Caco-2 (cell line): ENCODE data around the gene GSTT2B. TPM values are rescaled to one million over a fixed set of nuclear protein-coding genes. Genes with fewer than 3 reads are reported as not detected.
A peak's percentile ranks its signal among the peaks of the same experiment; 100 is the strongest.

ENCODE experiments used
- BruUV-seq: library from RNA; stranded (reverse); fragments of 400-500 nt; replicated peaks from 2 replicates; lab custom pipeline; 2021; lab: Mats Ljungman, UMichigan
- CTCF ChIA-PET: fragments of 300-600 bp; sonication (Branson Sonifier 250); formaldehyde crosslinking; loops from one replicate; lab custom pipeline; 2022; ENCODE audit warnings: antibody characterized with exemption; lab: Charles Lee
- POLR2A ChIA-PET: fragments of 300-600 bp; sonication (Branson Sonifier 250); formaldehyde crosslinking; loops from one replicate; lab custom pipeline; 2022; ENCODE audit warnings: antibody characterized with exemption; lab: Charles Lee
- DNase-seq, 2 experiments: peaks; one replicate each; pipeline versions ENCODE4 v3.0.0 to v3.0.0-alpha.2; 2020 to 2022
- H3K27me3 ChIP-seq: replicated peaks from 2 replicates; pipeline ENCODE4 v1.6.0; 2011; ENCODE audit warnings: low read length; ENCODE audit not compliant: control insufficient read depth, insufficient read depth
- H3K36me3 ChIP-seq: 2 replicates; pipeline ENCODE4 v1.5.1; 2011; ENCODE audit warnings: low read length; ENCODE audit not compliant: control insufficient read depth, insufficient read depth
- H3K4me1 ChIP-seq: fragments of 250-450 bp; sonication (Bioruptor Pico); 2 replicates; pipeline ENCODE4 v1.5.1; 2020; ENCODE audit warnings: mild to moderate bottlenecking
- H3K4me3 ChIP-seq: 2 replicates; pipeline ENCODE4 v1.5.1; 2011; ENCODE audit warnings: low read depth, mild to moderate bottlenecking, control low read depth, low read length
- H3K9me3 ChIP-seq: fragments of 250-450 bp; sonication (Bioruptor Pico); 2 replicates; pipeline ENCODE4 v1.5.1; 2020; ENCODE audit warnings: mild to moderate bottlenecking, moderate library complexity
- H3K27ac Mint-ChIP-seq: one replicate; pipeline ENCODE4 v1.8.0; 2022; ENCODE audit warnings: mixed read lengths; ENCODE audit not compliant: unreplicated experiment
- H3K27me3 Mint-ChIP-seq: one replicate; pipeline ENCODE4 v1.8.0; 2022; ENCODE audit warnings: mixed read lengths; ENCODE audit not compliant: insufficient read depth, unreplicated experiment
- H3K36me3 Mint-ChIP-seq: one replicate; pipeline ENCODE4 v1.8.0; 2022; ENCODE audit warnings: mild to moderate bottlenecking, mixed read lengths; ENCODE audit not compliant: insufficient read depth, unreplicated experiment
- H3K4me1 Mint-ChIP-seq: one replicate; pipeline ENCODE4 v1.8.0; 2022; ENCODE audit warnings: low read depth, mixed read lengths; ENCODE audit not compliant: unreplicated experiment
- H3K4me3 Mint-ChIP-seq: one replicate; pipeline ENCODE4 v1.8.0; 2022; ENCODE audit warnings: mild to moderate bottlenecking, moderate library complexity, mixed read lengths; ENCODE audit not compliant: unreplicated experiment
- H3K9me3 Mint-ChIP-seq: one replicate; pipeline ENCODE4 v1.8.0; 2022; ENCODE audit warnings: mixed read lengths; ENCODE audit not compliant: unreplicated experiment
- CTCF ChIP-seq, 2 experiments: fragments of 200-600 bp in 1 of 2; IDR thresholded peaks; 1 replicate in 1 of 2; 2 replicates in 1 of 2; pipeline versions ENCODE4 v1.5.1 to v1.8.0; 2011 to 2022; ENCODE audit warnings: antibody characterized with exemption in 1 of 2, control low read depth in 1 of 2, inconsistent platforms in 1 of 2, low read depth in 1 of 2, low read length in 1 of 2, mild to moderate bottlenecking in 1 of 2, moderate library complexity in 1 of 2; ENCODE audit not compliant: insufficient read depth in 1 of 2, severe bottlenecking in 1 of 2, unreplicated experiment in 1 of 2
- intact Hi-C: fragments of 100-400 bp; cut with micrococcal nuclease; formaldehyde crosslinking; loops from one replicate; pipeline ENCODE4 v1.10.0; 2022; ENCODE audit not compliant: unreplicated experiment
- total RNA-seq: library from RNA; stranded (reverse); gene quantifications from 2 replicates; pipeline ENCODE4 v1.2.3, GENCODE V29; 2022

The GSTT2B gene
- total RNA-seq, 1 experiment from 2014 or later = 9.6 TPM

GRCh38 chr22:23911318-23911980 is 49.5 kb downstream of the GSTT2B start:
- Mint-ChIP-seq H3K27ac (no peak overlapping the region), H3K9me3 (peaks cover 10% of the 10 kb centered on the region), H3K27me3 (no peaks in the 10 kb centered on the region), H3K36me3 (peaks cover 5% of the 10 kb centered on the region), H3K4me3 (no peak overlapping the region), H3K4me1 (peaks cover 23% of the 10 kb centered on the region)
- Histone ChIP-seq H3K4me1 (peaks cover 38% of the 10 kb centered on the region), H3K4me3 (no peak overlapping the region), H3K36me3 (no peaks in the 10 kb centered on the region), H3K9me3 (no peaks in the 10 kb centered on the region), H3K27me3 (no peaks in the 10 kb centered on the region)
- intact Hi-C loops = no loop called here
- CTCF ChIA-PET = interaction anchor here (0.9 to 2.6 kb wide), 2 partner anchors 17 kb away, joined by 3 to 18 read pairs; partner anchors contain the start of gene MIF
- no peak for DNase-seq
- BruUV-seq = no TSS peak
- POLR2A ChIA-PET = no interaction called here
- no peak for TF ChIP-seq CTCF (IDR thresholded peaks at IDR 0.05; ENCODE audit: insufficient read depth in 1 of 2, low read depth in 1 of 2, low read length in 1 of 2, severe bottlenecking in 1 of 2, unreplicated experiment in 1 of 2)

- Mint-ChIP-seq H3K9me3 (peaks cover 10% of the 10 kb centered on the region), H3K36me3 (peaks cover 5% of the 10 kb centered on the region), H3K4me3 (no peak overlapping the region), H3K4me1 (peaks cover 23% of the 10 kb centered on the region), H3K27me3 (no peaks in the 10 kb centered on the region), H3K27ac (no peak overlapping the region)
- ChIA-PET POLR2A (no interaction called here), CTCF (interaction anchor here (0.9 kb wide), 1 partner anchor 16 kb away, joined by 3 read pairs; the partner anchor contains the start of gene MIF)
- Histone ChIP-seq H3K9me3 (no peaks in the 10 kb centered on the region), H3K4me3 (no peak overlapping the region), H3K4me1 (peaks cover 38% of the 10 kb centered on the region), H3K36me3 (no peaks in the 10 kb centered on the region), H3K27me3 (no peaks in the 10 kb centered on the region)
- DNase-seq = no peak
- no TSS peak for BruUV-seq
- no peak for TF ChIP-seq CTCF (IDR thresholded peaks at IDR 0.05; ENCODE audit: insufficient read depth in 1 of 2, low read depth in 1 of 2, low read length in 1 of 2, severe bottlenecking in 1 of 2, unreplicated experiment in 1 of 2)
- intact Hi-C loops = no loop called here
Measured at GRCh38 chr22:23910496-23911190, 50.4 kb downstream of the GSTT2B start.

GRCh38 chr22:23909296-23909898 is 51.6 kb downstream of the GSTT2B start:
- H3K4me1 ChIP-seq = peaks cover 38% of the 10 kb centered on the region
- ChIA-PET CTCF (interaction anchor here (0.8 to 2.0 kb wide), 5 partner anchors 10 to 52 kb away, joined by 5 to 16 read pairs (median 9); partner anchors contain the start of genes MIF and SLC2A11), POLR2A (interaction anchor here (1.5 to 1.9 kb wide), 3 partner anchors 10 to 53 kb away, joined by 4 to 21 read pairs (median 11); partner anchors contain the start of gene MIF)
- H3K4me1 Mint-ChIP-seq = peaks cover 33% of the 10 kb centered on the region
- DNase-seq = no peak
- TSS peak; percentile 72 for BruUV-seq
- H3K4me3 ChIP-seq = no peak overlapping the region
- H3K36me3 ChIP-seq = no peaks in the 10 kb centered on the region
- no peaks in the 10 kb centered on the region for H3K9me3 ChIP-seq
- H3K9me3 Mint-ChIP-seq = peaks cover 10% of the 10 kb centered on the region
- intact Hi-C loops = loop anchor here (1.0 kb wide), 1 partner anchor 15 kb away; the partner anchor contains the start of gene MIF
- H3K4me3 Mint-ChIP-seq = peak overlapping the region; percentile 53
- peaks cover 5% of the 10 kb centered on the region for H3K36me3 Mint-ChIP-seq
- H3K27ac Mint-ChIP-seq = peak overlapping the region; percentile 91
- no peak for TF ChIP-seq CTCF (IDR thresholded peaks at IDR 0.05; ENCODE audit: insufficient read depth in 1 of 2, low read depth in 1 of 2, low read length in 1 of 2, severe bottlenecking in 1 of 2, unreplicated experiment in 1 of 2)
- no peaks in the 10 kb centered on the region for H3K27me3 ChIP-seq
- H3K27me3 Mint-ChIP-seq = no peaks in the 10 kb centered on the region
